Panc1 (cell line): ENCODE measurements around the gene PCDHB1. TPM values are rescaled to one million over a fixed set of nuclear protein-coding genes. Genes with fewer than 3 reads are reported as not detected.
A peak's percentile ranks its signal among the peaks of the same experiment; 100 is the strongest.
"Not testable (repeated sequence)": the region's sequence is repeated elsewhere in the genome, so short reads cannot be mapped to it uniquely, and the experiment has no call there.

Source experiments
- ATAC-seq: fragments of 200-7000 bp; cut with Tn5 transposase; 2 replicates; pipeline ENCODE4 v1.9.1; 2020; ENCODE audit warnings: mild to moderate bottlenecking, moderate library complexity
- BruUV-seq: library from RNA; stranded (reverse); fragments of 400-500 nt; replicated peaks from 2 replicates; lab custom pipeline; 2021; lab: Mats Ljungman, UMichigan
- CTCF ChIA-PET: fragments of 300-600 bp; sonication (Branson Sonifier 250); formaldehyde crosslinking; loops from one replicate; lab custom pipeline; 2022; ENCODE audit warnings: antibody characterized with exemption; lab: Charles Lee
- POLR2A ChIA-PET: fragments of 300-600 bp; sonication (Branson Sonifier 250); formaldehyde crosslinking; loops from one replicate; lab custom pipeline; 2022; ENCODE audit warnings: antibody characterized with exemption; lab: Charles Lee
- DNase-seq: peaks from one replicate; pipeline ENCODE4 v3.0.0-alpha.2; 2010; ENCODE audit warnings: low read depth, low spot score
- H3K27ac ChIP-seq: 2 replicates; pipeline ENCODE4 v1.5.1; 2011; ENCODE audit warnings: mild to moderate bottlenecking, low read length, inconsistent platforms
- H3K27me3 ChIP-seq: fragments of 200-500 bp; sonication (Bioruptor generic); 2 replicates; pipeline ENCODE4 v1.6.0; 2014; ENCODE audit warnings: low read length, inconsistent platforms; ENCODE audit not compliant: control insufficient read depth, insufficient read depth
- H3K36me3 ChIP-seq: fragments of 200-500 bp; sonication (Bioruptor generic); 2 replicates; pipeline ENCODE4 v1.5.1; 2014; ENCODE audit warnings: inconsistent platforms, mild to moderate bottlenecking, low read length, moderate library complexity; ENCODE audit not compliant: control insufficient read depth, insufficient read depth
- H3K4me1 ChIP-seq: 2 replicates; pipeline ENCODE4 v1.5.1; 2011; ENCODE audit warnings: inconsistent platforms, mild to moderate bottlenecking, low read length, moderate library complexity; ENCODE audit not compliant: control insufficient read depth, insufficient read depth
- H3K4me3 ChIP-seq, 2 experiments: 2 replicates each; pipeline ENCODE4 v1.5.1; 2011 to 2012; ENCODE audit warnings: low read depth in 2 of 2, low read length in 2 of 2, mild to moderate bottlenecking in 2 of 2, inconsistent platforms in 1 of 2, moderate library complexity in 1 of 2
- H3K9me3 ChIP-seq: fragments of 200-500 bp; sonication (Bioruptor generic); 2 replicates; pipeline ENCODE4 v1.5.1; 2014; ENCODE audit warnings: low read depth, mild to moderate bottlenecking, inconsistent platforms, low read length, moderate library complexity; ENCODE audit not compliant: control insufficient read depth, insufficient read depth
- CTCF ChIP-seq: fragments of 450-650 bp; IDR thresholded peaks from 2 replicates; pipeline ENCODE4 v1.5.1; 2017; ENCODE audit warnings: mild to moderate bottlenecking
- POLR2AphosphoS5 ChIP-seq: IDR thresholded peaks from 2 replicates; pipeline ENCODE4 v1.6.1; 2012; ENCODE audit warnings: mild to moderate bottlenecking, low read depth, low read length, moderate library complexity
- SIN3A ChIP-seq: IDR thresholded peaks from 2 replicates; pipeline ENCODE4 v1.6.1; 2012; ENCODE audit warnings: low read depth, mild to moderate bottlenecking, low read length, moderate library complexity, borderline replicate concordance; ENCODE audit not compliant: insufficient read depth
- TCF7L2 ChIP-seq: IDR thresholded peaks from 2 replicates; pipeline ENCODE4 v1.6.1; 2011; ENCODE audit warnings: mild to moderate bottlenecking, low read depth, low read length, inconsistent platforms
- in situ Hi-C: cut with HindIII; loops from 2 replicates; pipeline ENCODE4 v1.10.0; 2016; ENCODE audit warnings: low sequenced_read_pairs, low pct_unique_long_range_greater_than_20kb
- intact Hi-C: fragments of 100-400 bp; cut with micrococcal nuclease; formaldehyde crosslinking; loops from one replicate; pipeline ENCODE4 v1.10.0; 2022; ENCODE audit not compliant: unreplicated experiment
- total RNA-seq: library from RNA; stranded (reverse); gene quantifications from one replicate; pipeline ENCODE4 v1.2.1, GENCODE V29; 2021; ENCODE audit not compliant: unreplicated experiment
- TF ChIP-seq, protein P1 (sequence below), 2 experiments: IDR thresholded peaks; 2 replicates each; pipeline ENCODE4 v1.6.1; 2011 to 2012; ENCODE audit warnings: low read depth in 2 of 2, control low read depth in 1 of 2, low read length in 1 of 2, mild to moderate bottlenecking in 1 of 2, moderate library complexity in 1 of 2; ENCODE audit not compliant: insufficient read depth in 1 of 2

Gene PCDHB1
- total RNA-seq, 1 experiment from 2014 or later = 0.05 TPM

- peak overlapping the region; percentile 79 to 86 for H3K4me3 ChIP-seq
- CTCF ChIA-PET = interaction anchor here (0.6 to 1.8 kb wide), 10 partner anchors 11 to 128 kb away, joined by 3 to 10 read pairs (median 4); partner anchors contain the start of genes PCDHB14 and PCDHB9
- ATAC-seq = peak; percentile 66
- POLR2A ChIA-PET = no interaction called here
- no peak for TF ChIP-seq SIN3A
- no peak for TF ChIP-seq TCF7L2
- no peak for TF ChIP-seq CTCF
- TF ChIP-seq POLR2AphosphoS5 = no peak
- TF ChIP-seq, protein P1, sequence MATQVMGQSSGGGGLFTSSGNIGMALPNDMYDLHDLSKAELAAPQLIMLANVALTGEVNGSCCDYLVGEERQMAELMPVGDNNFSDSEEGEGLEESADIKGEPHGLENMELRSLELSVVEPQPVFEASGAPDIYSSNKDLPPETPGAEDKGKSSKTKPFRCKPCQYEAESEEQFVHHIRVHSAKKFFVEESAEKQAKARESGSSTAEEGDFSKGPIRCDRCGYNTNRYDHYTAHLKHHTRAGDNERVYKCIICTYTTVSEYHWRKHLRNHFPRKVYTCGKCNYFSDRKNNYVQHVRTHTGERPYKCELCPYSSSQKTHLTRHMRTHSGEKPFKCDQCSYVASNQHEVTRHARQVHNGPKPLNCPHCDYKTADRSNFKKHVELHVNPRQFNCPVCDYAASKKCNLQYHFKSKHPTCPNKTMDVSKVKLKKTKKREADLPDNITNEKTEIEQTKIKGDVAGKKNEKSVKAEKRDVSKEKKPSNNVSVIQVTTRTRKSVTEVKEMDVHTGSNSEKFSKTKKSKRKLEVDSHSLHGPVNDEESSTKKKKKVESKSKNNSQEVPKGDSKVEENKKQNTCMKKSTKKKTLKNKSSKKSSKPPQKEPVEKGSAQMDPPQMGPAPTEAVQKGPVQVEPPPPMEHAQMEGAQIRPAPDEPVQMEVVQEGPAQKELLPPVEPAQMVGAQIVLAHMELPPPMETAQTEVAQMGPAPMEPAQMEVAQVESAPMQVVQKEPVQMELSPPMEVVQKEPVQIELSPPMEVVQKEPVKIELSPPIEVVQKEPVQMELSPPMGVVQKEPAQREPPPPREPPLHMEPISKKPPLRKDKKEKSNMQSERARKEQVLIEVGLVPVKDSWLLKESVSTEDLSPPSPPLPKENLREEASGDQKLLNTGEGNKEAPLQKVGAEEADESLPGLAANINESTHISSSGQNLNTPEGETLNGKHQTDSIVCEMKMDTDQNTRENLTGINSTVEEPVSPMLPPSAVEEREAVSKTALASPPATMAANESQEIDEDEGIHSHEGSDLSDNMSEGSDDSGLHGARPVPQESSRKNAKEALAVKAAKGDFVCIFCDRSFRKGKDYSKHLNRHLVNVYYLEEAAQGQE (IDR thresholded peaks at IDR 0.05; ENCODE audit: insufficient read depth in 1 of 2, low read depth in 2 of 2, low read length in 1 of 2) = no peak
- no peak for DNase-seq
- peak overlapping the region; percentile 92 for H3K27ac ChIP-seq
- no peaks in the 10 kb centered on the region for H3K36me3 ChIP-seq
- intact Hi-C loops (no loop called here), in situ Hi-C loops (loop anchor here (25.0 kb wide), 1 partner anchor 92 kb away; the partner anchor contains the start of genes PCDHB10, PCDHB11, PCDHB16 and PCDHB8)
- BruUV-seq = no TSS peak
- peaks cover 4% of the 10 kb centered on the region; the same call in 1 of the 2 replicates for H3K9me3 ChIP-seq
- peaks cover 10% of the 10 kb centered on the region for H3K4me1 ChIP-seq
- H3K27me3 ChIP-seq = no peaks in the 10 kb centered on the region; the same call in none of the 2 replicates
Measured at GRCh38 chr5:141095263-141095641, 44.1 kb downstream of the PCDHB1 start.

GRCh38 chr5:141096181-141096580 lies 45.0 kb downstream of the PCDHB1 start:
- H3K9me3 ChIP-seq, BruUV-seq, ATAC-seq, POLR2A ChIA-PET, CTCF ChIA-PET, H3K27me3 ChIP-seq, H3K27ac ChIP-seq, H3K4me3 ChIP-seq, H3K36me3 ChIP-seq, DNase-seq, intact Hi-C loops, H3K4me1 ChIP-seq: not testable (repeated sequence)
- in situ Hi-C loops = loop anchor here (25.0 kb wide), 1 partner anchor 91 kb away; the partner anchor contains the start of genes PCDHB10, PCDHB11, PCDHB16 and PCDHB8

DNA sequence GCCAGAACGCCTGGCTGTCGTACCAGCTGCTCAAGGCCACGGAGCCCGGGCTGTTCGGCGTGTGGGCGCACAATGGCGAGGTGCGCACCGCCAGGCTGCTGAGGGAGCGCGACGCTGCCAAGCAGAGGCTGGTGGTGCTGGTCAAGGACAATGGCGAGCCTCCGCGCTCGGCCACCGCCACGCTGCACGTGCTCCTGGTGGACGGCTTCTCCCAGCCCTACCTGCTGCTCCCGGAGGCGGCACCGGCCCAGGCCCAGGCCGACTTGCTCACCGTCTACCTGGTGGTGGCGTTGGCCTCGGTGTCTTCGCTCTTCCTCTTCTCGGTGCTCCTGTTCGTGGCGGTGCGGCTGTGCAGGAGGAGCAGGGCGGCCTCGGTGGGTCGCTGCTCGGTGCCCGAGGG lies 45.4 kb downstream of the PCDHB1 start:
- in situ Hi-C loops = loop anchor here (25.0 kb wide), 1 partner anchor 91 kb away; the partner anchor contains the start of genes PCDHB10, PCDHB11, PCDHB16 and PCDHB8
- H3K27ac ChIP-seq, POLR2A ChIA-PET, H3K36me3 ChIP-seq, BruUV-seq, intact Hi-C loops, H3K4me1 ChIP-seq, DNase-seq, ATAC-seq, H3K27me3 ChIP-seq, CTCF ChIA-PET, H3K9me3 ChIP-seq, H3K4me3 ChIP-seq: not testable (repeated sequence)
